Endothelial cell of umbilical vein (primary cell): ENCODE data around the gene GABRA5. TPM values are rescaled to one million over a fixed set of nuclear protein-coding genes. Genes with fewer than 3 reads are reported as not detected.

Experiments
- BruUV-seq: library from RNA; stranded (reverse); fragments of 400-500 nt; replicated peaks from 2 replicates; lab custom pipeline; 2021; lab: Mats Ljungman, UMichigan
- CTCF ChIA-PET: fragments of 300-600, 350-600 bp; sonication (Branson Sonifier 250); formaldehyde crosslinking; loops from one replicate; lab custom pipeline; 2021; ENCODE audit warnings: antibody characterized with exemption, inconsistent platforms; lab: Charles Lee
- POLR2A ChIA-PET: fragments of 300-600, 350-600 bp; sonication (Branson Sonifier 250); formaldehyde crosslinking; loops from one replicate; lab custom pipeline; 2021; ENCODE audit warnings: antibody characterized with exemption, inconsistent platforms; lab: Charles Lee
- DNase-seq: peaks from one replicate; pipeline ENCODE4 v3.0.0-alpha.2; 2011; ENCODE audit warnings: low read depth, low spot score
- FAIRE-seq: peaks from 2 replicates; lab custom pipeline; 2011; peaks lifted over from hg19 to GRCh38; lab: Jason Lieb, UNC
- H2AFZ ChIP-seq: 2 replicates; pipeline ENCODE4 v1.6.0; 2012; ENCODE audit warnings: low read depth, low read length, control low read depth, inconsistent platforms
- H3K27ac ChIP-seq: 2 replicates; pipeline ENCODE4 v1.5.1; 2011; ENCODE audit warnings: low read depth, mild to moderate bottlenecking, control low read depth, low read length, moderate library complexity; ENCODE audit not compliant: insufficient read depth
- H3K27me3 ChIP-seq, 2 experiments: 2 replicates each; pipeline versions ENCODE4 v1.6.0 to v1.6.1; 2011; ENCODE audit warnings: low read length in 2 of 2, mixed read lengths in 1 of 2; ENCODE audit not compliant: control insufficient read depth in 2 of 2, insufficient read depth in 2 of 2
- H3K36me3 ChIP-seq, 2 experiments: 2 replicates in 1 of 2; 3 replicates in 1 of 2; pipeline ENCODE4 v1.5.1; 2011; ENCODE audit warnings: low read length in 2 of 2, mild to moderate bottlenecking in 1 of 2, moderate library complexity in 1 of 2; ENCODE audit not compliant: control insufficient read depth in 2 of 2, insufficient read depth in 2 of 2; ENCODE audit errors: extremely low read depth in 1 of 2
- H3K4me1 ChIP-seq: 3 replicates; pipeline ENCODE4 v1.5.1; 2011; ENCODE audit warnings: mild to moderate bottlenecking, low read length; ENCODE audit not compliant: control insufficient read depth, insufficient read depth; ENCODE audit errors: extremely low read depth
- H3K4me2 ChIP-seq: 2 replicates; pipeline ENCODE4 v1.6.1; 2011; ENCODE audit warnings: low read length, control low read depth, mixed read lengths; ENCODE audit not compliant: insufficient read depth
- H3K4me3 ChIP-seq, 3 experiments: fragments of 200-600 bp in 1 of 3; sonication (generic), shearing (Covaris generic) in 1 of 3; replicated peaks in 1 of 3; 2 replicates each; pipeline ENCODE4 v1.5.1; 2011 to 2016; ENCODE audit warnings: control low read depth in 3 of 3, low read length in 3 of 3, mild to moderate bottlenecking in 2 of 3, inconsistent platforms in 1 of 3, low read depth in 1 of 3, moderate library complexity in 1 of 3; ENCODE audit not compliant: insufficient read depth in 1 of 3
- H3K79me2 ChIP-seq: 2 replicates; pipeline ENCODE4 v1.6.0; 2012; ENCODE audit warnings: low read length, inconsistent platforms; ENCODE audit not compliant: control insufficient read depth, insufficient read depth
- H3K9ac ChIP-seq: replicated peaks from 2 replicates; pipeline ENCODE3; 2011; ENCODE audit warnings: low read length, control low read depth; ENCODE audit not compliant: insufficient read depth; ENCODE audit errors: extremely low read depth
- H3K9me1 ChIP-seq: replicated peaks from 3 replicates; pipeline ENCODE4 v1.6.0; 2011; ENCODE audit warnings: mild to moderate bottlenecking, low read length; ENCODE audit not compliant: control insufficient read depth, insufficient read depth; ENCODE audit errors: extremely low read depth
- H3K9me3 ChIP-seq: replicated peaks from 2 replicates; pipeline ENCODE4 v1.5.1; 2012; ENCODE audit warnings: low read length, inconsistent platforms; ENCODE audit not compliant: control insufficient read depth, insufficient read depth
- H4K20me1 ChIP-seq: replicated peaks from 2 replicates; pipeline ENCODE3; 2011; ENCODE audit warnings: mild to moderate bottlenecking, low read length; ENCODE audit not compliant: control insufficient read depth, insufficient read depth; ENCODE audit errors: extremely low read depth
- FOS ChIP-seq: IDR thresholded peaks from 2 replicates; pipeline ENCODE4 v1.6.1; 2011; ENCODE audit warnings: mild to moderate bottlenecking, low read length, moderate library complexity, borderline replicate concordance; ENCODE audit not compliant: insufficient read depth
- GATA2 ChIP-seq: IDR thresholded peaks from 2 replicates; pipeline ENCODE4 v1.7.0; 2011; ENCODE audit warnings: low read depth, mild to moderate bottlenecking, moderate library complexity, mixed read lengths, low read length; ENCODE audit not compliant: insufficient read length, insufficient read depth
- JUN ChIP-seq: IDR thresholded peaks from 2 replicates; pipeline ENCODE4 v1.6.1; 2011; ENCODE audit warnings: borderline replicate concordance, low read depth; ENCODE audit not compliant: insufficient read length, insufficient read depth
- POLR2A ChIP-seq: IDR thresholded peaks from 2 replicates; pipeline ENCODE4 v1.6.1; 2012; ENCODE audit warnings: low read depth, mild to moderate bottlenecking, control low read depth, low read length
- POLR2AphosphoS5 ChIP-seq: IDR thresholded peaks from 2 replicates; pipeline ENCODE4 v1.6.1; 2012; ENCODE audit warnings: low read depth, mild to moderate bottlenecking, control low read depth, low read length, moderate library complexity; ENCODE audit not compliant: insufficient read depth
- dilution Hi-C: fragments of 300-500 bp; cut with MboI; formaldehyde crosslinking; loops from one replicate; pipeline ENCODE4 v1.15.0; 2019; ENCODE audit warnings: low sequenced_read_pairs; ENCODE audit not compliant: extremely low pct_ligation_motif_present
- intact Hi-C: fragments of 100-400 bp; cut with micrococcal nuclease; formaldehyde crosslinking; loops from one replicate; pipeline ENCODE4 v1.10.0; 2022
- polyA plus RNA-seq, 4 experiments: library from polyadenylated mRNA; depleted of rRNA in 3 of 4; stranded (reverse) in 3 of 4; unstranded in 1 of 4; fragments of >200 nt; gene quantifications; 2 replicates each; pipeline versions ENCODE4 v1.2.1 to v1.2.3, GENCODE V29; 2011 to 2012; ENCODE audit warnings: missing spikeins in 1 of 4
- total RNA-seq: library from RNA; stranded (reverse); gene quantifications from 2 replicates; pipeline ENCODE4 v1.2.3, GENCODE V29; 2021
- TF ChIP-seq, protein P1 (sequence below), 2 donors: IDR thresholded peaks; 1 replicate in 1 of 2; 2 replicates in 1 of 2; pipeline ENCODE4 v1.5.1; 2011; ENCODE audit warnings: low read length in 2 of 2, mild to moderate bottlenecking in 2 of 2, moderate library complexity in 2 of 2, control low read depth in 1 of 2, inconsistent platforms in 1 of 2, low read depth in 1 of 2; ENCODE audit not compliant: insufficient read depth in 1 of 2; ENCODE audit errors: extremely low read depth in 1 of 2
- TF ChIP-seq, protein P2 (sequence below): IDR thresholded peaks from 2 replicates; pipeline ENCODE4 v1.6.1; 2011; ENCODE audit not compliant: insufficient read depth, insufficient read length

Gene GABRA5
- total and polyA plus RNA-seq, 2 donors (not counting 3 experiments of a cell fraction or from before 2014, with no cell fraction given): not detected

DNA sequence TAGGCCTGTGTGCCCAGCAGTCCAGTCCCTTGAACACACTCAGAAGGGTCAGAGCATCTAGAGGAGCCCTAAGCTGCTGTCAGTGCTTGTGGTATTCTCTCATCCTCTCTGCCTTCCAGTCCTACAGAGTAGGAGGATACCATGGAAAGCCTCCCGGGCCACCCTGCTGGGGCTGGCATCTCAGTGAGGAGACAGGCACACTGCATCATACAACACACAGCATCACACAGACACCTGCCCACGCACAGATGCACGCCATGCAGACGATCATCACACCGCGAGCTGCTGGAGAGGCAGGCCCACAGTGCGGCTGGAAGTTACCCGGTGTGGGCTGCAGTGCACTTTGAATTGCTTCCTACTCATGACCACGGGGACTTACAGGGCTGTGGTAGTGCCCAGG lies 15.2 kb downstream of the GABRA5 start:
- DNase-seq (no peak), FAIRE-seq (no peak)
- no peak overlapping the region for H3K9ac ChIP-seq
- no peaks in the 10 kb centered on the region for H3K27me3 ChIP-seq
- H3K9me1 ChIP-seq: no peaks in the 10 kb centered on the region
- no peaks in the 10 kb centered on the region for H4K20me1 ChIP-seq
- intact Hi-C loops: no loop called here
- CTCF ChIA-PET: no interaction called here
- no peaks in the 10 kb centered on the region for H3K79me2 ChIP-seq
- H3K9me3 ChIP-seq: no peaks in the 10 kb centered on the region
- no peak overlapping the region for H3K27ac ChIP-seq
- H3K36me3 ChIP-seq: no peaks in the 10 kb centered on the region
- no peak overlapping the region for H2AFZ ChIP-seq
- POLR2A ChIA-PET: no interaction called here
- no peak for TF ChIP-seq JUN
- no peaks in the 10 kb centered on the region for H3K4me1 ChIP-seq
- no peak overlapping the region for H3K4me3 ChIP-seq
- H3K4me2 ChIP-seq: no peak overlapping the region
- BruUV-seq: no TSS peak
- dilution Hi-C loops: no loop called here

DNA sequence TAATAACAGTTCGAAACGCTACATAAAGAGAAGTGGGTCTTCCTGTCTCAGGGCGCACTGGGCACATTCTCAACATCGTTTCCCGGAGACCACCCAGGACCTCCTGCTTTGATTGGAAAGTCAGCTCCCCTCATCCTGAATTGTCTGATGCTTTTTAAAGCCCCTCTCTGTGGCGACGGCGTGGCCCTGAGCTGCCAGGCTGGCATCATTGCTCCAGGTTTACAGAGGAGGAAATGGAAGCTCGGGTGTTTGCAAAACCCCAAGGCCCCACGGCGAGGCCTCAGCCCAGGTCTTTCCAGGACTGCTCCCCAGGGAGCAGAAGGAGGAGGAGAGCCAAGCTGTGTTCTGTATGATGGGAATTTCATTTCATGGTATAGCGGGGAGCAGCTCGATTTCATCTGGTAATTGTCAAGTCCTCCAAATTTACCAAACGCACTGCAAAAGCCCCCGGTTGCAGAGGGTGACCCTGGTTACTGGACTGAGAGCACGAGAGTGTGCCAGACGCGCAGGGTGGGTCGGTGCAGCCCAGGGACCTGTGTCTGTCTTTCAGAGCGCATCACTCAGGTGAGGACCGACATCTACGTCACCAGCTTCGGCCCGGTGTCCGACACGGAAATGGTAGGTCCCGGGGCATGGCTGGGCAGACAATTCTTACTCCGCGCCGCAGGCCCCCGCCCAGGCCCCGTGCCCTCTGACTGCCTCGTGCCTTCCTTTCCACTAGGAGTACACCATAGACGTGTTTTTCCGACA lies 15.9 kb downstream of the GABRA5 start:
- no peak for FAIRE-seq
- Histone ChIP-seq H3K27me3 (no peaks in the 10 kb centered on the region), H3K9ac (no peak overlapping the region), H3K9me1 (no peaks in the 10 kb centered on the region), H3K79me2 (no peaks in the 10 kb centered on the region), H3K4me2 (no peak overlapping the region), H3K4me1 (no peaks in the 10 kb centered on the region), H3K27ac (no peak overlapping the region), H4K20me1 (no peaks in the 10 kb centered on the region), H3K36me3 (no peaks in the 10 kb centered on the region), H2AFZ (no peak overlapping the region), H3K4me3 (no peak overlapping the region), H3K9me3 (no peaks in the 10 kb centered on the region)
- CTCF ChIA-PET: no interaction called here
- POLR2A ChIA-PET: no interaction called here
- dilution Hi-C loops (no loop called here), intact Hi-C loops (no loop called here)
- DNase-seq: no peak
- TF ChIP-seq, protein P1, sequence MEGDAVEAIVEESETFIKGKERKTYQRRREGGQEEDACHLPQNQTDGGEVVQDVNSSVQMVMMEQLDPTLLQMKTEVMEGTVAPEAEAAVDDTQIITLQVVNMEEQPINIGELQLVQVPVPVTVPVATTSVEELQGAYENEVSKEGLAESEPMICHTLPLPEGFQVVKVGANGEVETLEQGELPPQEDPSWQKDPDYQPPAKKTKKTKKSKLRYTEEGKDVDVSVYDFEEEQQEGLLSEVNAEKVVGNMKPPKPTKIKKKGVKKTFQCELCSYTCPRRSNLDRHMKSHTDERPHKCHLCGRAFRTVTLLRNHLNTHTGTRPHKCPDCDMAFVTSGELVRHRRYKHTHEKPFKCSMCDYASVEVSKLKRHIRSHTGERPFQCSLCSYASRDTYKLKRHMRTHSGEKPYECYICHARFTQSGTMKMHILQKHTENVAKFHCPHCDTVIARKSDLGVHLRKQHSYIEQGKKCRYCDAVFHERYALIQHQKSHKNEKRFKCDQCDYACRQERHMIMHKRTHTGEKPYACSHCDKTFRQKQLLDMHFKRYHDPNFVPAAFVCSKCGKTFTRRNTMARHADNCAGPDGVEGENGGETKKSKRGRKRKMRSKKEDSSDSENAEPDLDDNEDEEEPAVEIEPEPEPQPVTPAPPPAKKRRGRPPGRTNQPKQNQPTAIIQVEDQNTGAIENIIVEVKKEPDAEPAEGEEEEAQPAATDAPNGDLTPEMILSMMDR (IDR thresholded peaks at IDR 0.05; ENCODE audit: extremely low read depth in 1 of 2, insufficient read depth in 1 of 2, low read depth in 1 of 2, low read length in 2 of 2): no peak
- no peak for TF ChIP-seq FOS
- TF ChIP-seq, protein P2, sequence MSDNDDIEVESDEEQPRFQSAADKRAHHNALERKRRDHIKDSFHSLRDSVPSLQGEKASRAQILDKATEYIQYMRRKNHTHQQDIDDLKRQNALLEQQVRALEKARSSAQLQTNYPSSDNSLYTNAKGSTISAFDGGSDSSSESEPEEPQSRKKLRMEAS: no peak
- no peak for TF ChIP-seq POLR2AphosphoS5
- no peak for TF ChIP-seq POLR2A
- no peak for TF ChIP-seq JUN
- no peak for TF ChIP-seq GATA2
- BruUV-seq: no TSS peak
